Testis (tissue), 2 donors: ENCODE data around the gene WDFY4.

Experiments used
- POLR2A ChIP-seq: fragments of 450-650 bp; IDR thresholded peaks from one replicate; pipeline ENCODE4 v1.6.1; 2017; ENCODE audit warnings: antibody characterized with exemption, mild to moderate bottlenecking, moderate library complexity
- TF ChIP-seq, protein P1 (sequence below), 3 experiments: fragments of 450-650 bp in 2 of 3; fragments of 200-600 bp in 1 of 3; sonication (generic) in 1 of 3; IDR thresholded peaks; one replicate each; pipeline ENCODE4 v1.5.1; 2016 to 2019; ENCODE audit warnings: antibody characterized with exemption in 3 of 3, mild to moderate bottlenecking in 2 of 3, moderate library complexity in 1 of 3

DNA sequence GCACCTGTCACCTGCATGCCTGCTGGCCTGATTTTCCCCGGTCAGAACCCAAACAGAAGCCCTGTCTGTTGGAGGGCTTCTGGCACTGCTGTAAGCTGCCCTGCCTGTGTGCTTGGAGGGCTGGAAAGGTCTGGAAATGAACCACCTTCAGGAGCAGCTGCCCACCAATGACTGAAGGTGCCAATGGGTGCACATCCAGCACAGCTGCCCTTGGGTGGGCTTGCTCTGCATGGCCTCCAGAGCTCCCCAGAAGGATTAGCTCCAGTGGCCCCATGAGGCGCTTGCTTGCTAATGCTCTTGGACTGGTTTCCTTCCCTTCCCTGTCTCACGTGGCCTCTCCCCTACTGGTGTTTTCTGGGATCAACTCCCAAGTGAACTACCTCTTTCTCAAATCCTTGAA lies 43.2 kb downstream of the WDFY4 start:
- TF ChIP-seq, protein P1, sequence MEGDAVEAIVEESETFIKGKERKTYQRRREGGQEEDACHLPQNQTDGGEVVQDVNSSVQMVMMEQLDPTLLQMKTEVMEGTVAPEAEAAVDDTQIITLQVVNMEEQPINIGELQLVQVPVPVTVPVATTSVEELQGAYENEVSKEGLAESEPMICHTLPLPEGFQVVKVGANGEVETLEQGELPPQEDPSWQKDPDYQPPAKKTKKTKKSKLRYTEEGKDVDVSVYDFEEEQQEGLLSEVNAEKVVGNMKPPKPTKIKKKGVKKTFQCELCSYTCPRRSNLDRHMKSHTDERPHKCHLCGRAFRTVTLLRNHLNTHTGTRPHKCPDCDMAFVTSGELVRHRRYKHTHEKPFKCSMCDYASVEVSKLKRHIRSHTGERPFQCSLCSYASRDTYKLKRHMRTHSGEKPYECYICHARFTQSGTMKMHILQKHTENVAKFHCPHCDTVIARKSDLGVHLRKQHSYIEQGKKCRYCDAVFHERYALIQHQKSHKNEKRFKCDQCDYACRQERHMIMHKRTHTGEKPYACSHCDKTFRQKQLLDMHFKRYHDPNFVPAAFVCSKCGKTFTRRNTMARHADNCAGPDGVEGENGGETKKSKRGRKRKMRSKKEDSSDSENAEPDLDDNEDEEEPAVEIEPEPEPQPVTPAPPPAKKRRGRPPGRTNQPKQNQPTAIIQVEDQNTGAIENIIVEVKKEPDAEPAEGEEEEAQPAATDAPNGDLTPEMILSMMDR (IDR thresholded peaks at IDR 0.05), result no peak
- no peak for TF ChIP-seq POLR2A
